WTC11 (cell line): ENCODE results near the gene ARHGAP25.

Source experiments
- ATF1 ChIP-seq: sonication (generic); formaldehyde crosslinking; IDR thresholded peaks from 2 replicates; pipeline ENCODE4 v1.8.1; 2023; ENCODE audit warnings: mild to moderate bottlenecking, moderate library complexity, missing genetic modification reagents
- CTCF ChIP-seq: fragments of 200-600 bp; IDR thresholded peaks from 2 replicates; pipeline ENCODE4 v1.8.0; 2022; ENCODE audit warnings: antibody characterized with exemption
- E2F4 ChIP-seq: sonication (generic); formaldehyde crosslinking; IDR thresholded peaks from 2 replicates; pipeline ENCODE4 v1.8.1; 2022; ENCODE audit warnings: low read depth, mild to moderate bottlenecking, moderate library complexity, missing genetic modification reagents, borderline replicate concordance
- ESRRA ChIP-seq: sonication (generic); formaldehyde crosslinking; IDR thresholded peaks from 2 replicates; pipeline ENCODE4 v1.8.1; 2022; ENCODE audit warnings: mild to moderate bottlenecking, missing genetic modification reagents, borderline replicate concordance
- GABPB1 ChIP-seq: sonication (generic); formaldehyde crosslinking; IDR thresholded peaks from 2 replicates; pipeline ENCODE4 v1.8.1; 2023; ENCODE audit warnings: mild to moderate bottlenecking, missing genetic modification reagents
- HMGXB4 ChIP-seq: sonication (generic); formaldehyde crosslinking; IDR thresholded peaks from 2 replicates; pipeline ENCODE4 v1.8.1; 2023; ENCODE audit warnings: mild to moderate bottlenecking, moderate library complexity, missing genetic modification reagents
- NR2C2 ChIP-seq: sonication (generic); formaldehyde crosslinking; IDR thresholded peaks from 2 replicates; pipeline ENCODE4 v1.8.0; 2022; ENCODE audit warnings: mild to moderate bottlenecking, missing genetic modification reagents
- PREB ChIP-seq: sonication (generic); formaldehyde crosslinking; IDR thresholded peaks from 2 replicates; pipeline ENCODE4 v1.8.1; 2022; ENCODE audit warnings: mild to moderate bottlenecking, missing genetic modification reagents, moderate library complexity, borderline replicate concordance
- RORB ChIP-seq: fragments of 250-450 bp; sonication (Bioruptor Pico); IDR thresholded peaks from 2 replicates; pipeline ENCODE4 v1.9.0; 2021; ENCODE audit warnings: mild to moderate bottlenecking
- SMAD4 ChIP-seq: sonication (generic); formaldehyde crosslinking; IDR thresholded peaks from 2 replicates; pipeline ENCODE4 v1.8.0; 2022; ENCODE audit warnings: mild to moderate bottlenecking, missing genetic modification reagents
- SOX15 ChIP-seq: fragments of 250-450 bp; sonication (Bioruptor Pico); IDR thresholded peaks from 2 replicates; pipeline ENCODE4 v1.9.0; 2021; ENCODE audit warnings: mild to moderate bottlenecking
- ZNF232 ChIP-seq: sonication (generic); formaldehyde crosslinking; IDR thresholded peaks from 2 replicates; pipeline ENCODE4 v1.8.0; 2022; ENCODE audit warnings: mild to moderate bottlenecking, missing genetic modification reagents

GRCh38 chr2:68768461-68768860 lies 33.9 kb downstream of the ARHGAP25 start:
- TF ChIP-seq E2F4 (CRISPR knock-in tag) (no peak), PREB (CRISPR knock-in tag) (no peak), ZNF232 (no peak), CTCF (no peak), SOX15 (no peak), SMAD4 (no peak), NR2C2 (CRISPR knock-in tag) (no peak), ATF1 (CRISPR knock-in tag) (no peak), GABPB1 (CRISPR knock-in tag) (no peak), HMGXB4 (CRISPR knock-in tag) (no peak), ESRRA (no peak), RORB (CRISPR knock-in tag) (no peak)
